Keratinocyte (primary cell): ENCODE results near the gene ZNF738. TPM values are rescaled to one million over a fixed set of nuclear protein-coding genes. Genes with fewer than 3 reads are reported as not detected.
"Not testable (repeated sequence)": the region's sequence is repeated elsewhere in the genome, so short reads cannot be mapped to it uniquely, and the experiment has no call there.

ENCODE experiments used
- DNase-seq: peaks from one replicate; pipeline ENCODE4 v3.0.0-alpha.2; 2011; ENCODE audit warnings: low read depth, missing footprints, low spot score
- FAIRE-seq: peaks from 2 replicates; lab custom pipeline; 2011; peaks lifted over from hg19 to GRCh38; lab: Jason Lieb, UNC
- H2AFZ ChIP-seq: 2 replicates; pipeline ENCODE4 v1.6.0; 2012; ENCODE audit warnings: low read length, control low read depth, inconsistent platforms; ENCODE audit not compliant: control insufficient read depth
- H3K27ac ChIP-seq: 2 replicates; pipeline ENCODE4 v1.5.1; 2011; ENCODE audit warnings: low read length; ENCODE audit not compliant: control insufficient read depth, insufficient read depth
- H3K27me3 ChIP-seq: 3 replicates; pipeline ENCODE4 v1.6.0; 2011; ENCODE audit warnings: low read length; ENCODE audit not compliant: control insufficient read depth, insufficient read depth; ENCODE audit errors: extremely low read depth
- H3K36me3 ChIP-seq, 2 experiments: 2 replicates in 1 of 2; 3 replicates in 1 of 2; pipeline ENCODE4 v1.5.1; 2011; ENCODE audit warnings: low read length in 2 of 2, mild to moderate bottlenecking in 1 of 2; ENCODE audit not compliant: control insufficient read depth in 2 of 2, insufficient read depth in 2 of 2; ENCODE audit errors: extremely low read depth in 1 of 2
- H3K4me1 ChIP-seq: 3 replicates; pipeline ENCODE4 v1.5.1; 2011; ENCODE audit warnings: low read length; ENCODE audit not compliant: control insufficient read depth, insufficient read depth; ENCODE audit errors: extremely low read depth
- H3K4me2 ChIP-seq: 3 replicates; pipeline ENCODE4 v1.6.0; 2011; ENCODE audit warnings: low read depth, low read length; ENCODE audit not compliant: control insufficient read depth, insufficient read depth; ENCODE audit errors: extremely low read depth
- H3K4me3 ChIP-seq, 3 experiments: fragments of 200-600 bp in 1 of 3; sonication (generic) in 1 of 3; 2 replicates in 2 of 3; 3 replicates in 1 of 3; pipeline ENCODE4 v1.5.1; 2011 to 2016; ENCODE audit warnings: low read length in 3 of 3, mild to moderate bottlenecking in 3 of 3, control low read depth in 2 of 3, inconsistent platforms in 1 of 3, low read depth in 1 of 3, mixed read lengths in 1 of 3, mixed run types in 1 of 3, moderate library complexity in 1 of 3; ENCODE audit not compliant: control insufficient read depth in 2 of 3, insufficient read depth in 2 of 3; ENCODE audit errors: extremely low read depth in 1 of 3
- H3K79me2 ChIP-seq: 2 replicates; pipeline ENCODE4 v1.6.0; 2012; ENCODE audit warnings: low read length; ENCODE audit not compliant: control insufficient read depth, insufficient read depth
- H3K9ac ChIP-seq: 3 replicates; pipeline ENCODE4 v1.6.0; 2011; ENCODE audit warnings: low read length; ENCODE audit not compliant: control insufficient read depth, insufficient read depth; ENCODE audit errors: extremely low read depth
- H3K9me1 ChIP-seq: 3 replicates; pipeline ENCODE4 v1.6.0; 2011; ENCODE audit warnings: low read length; ENCODE audit not compliant: control insufficient read depth, insufficient read depth; ENCODE audit errors: extremely low read depth
- H3K9me3 ChIP-seq: 2 replicates; pipeline ENCODE4 v1.5.1; 2012; ENCODE audit warnings: low read depth, low read length; ENCODE audit not compliant: control insufficient read depth
- H4K20me1 ChIP-seq: 3 replicates; pipeline ENCODE4 v1.6.0; 2011; ENCODE audit warnings: low read length; ENCODE audit not compliant: control insufficient read depth, insufficient read depth; ENCODE audit errors: extremely low read depth
- CTCF ChIP-seq, 3 experiments: IDR thresholded peaks in 1 of 3; conservative IDR thresholded peaks in 1 of 3; optimal IDR thresholded peaks in 1 of 3; 2 replicates in 2 of 3; 3 replicates in 1 of 3; pipeline versions ENCODE3 to v1.5.1; 2011; ENCODE audit warnings: low read length in 3 of 3, mild to moderate bottlenecking in 3 of 3, moderate library complexity in 2 of 3, control low read depth in 1 of 3, inconsistent platforms in 1 of 3; ENCODE audit not compliant: insufficient read depth in 2 of 3; ENCODE audit errors: extremely low read depth in 1 of 3
- EZH2 ChIP-seq: IDR thresholded peaks from one replicate; pipeline ENCODE4 v1.6.1; 2012; ENCODE audit warnings: inconsistent platforms, mild to moderate bottlenecking, low read length, moderate library complexity
- dilution Hi-C: fragments of 300-500 bp; cut with MboI; formaldehyde crosslinking; loops from one replicate; pipeline ENCODE4 v1.7.0; 2020; ENCODE audit warnings: low sequenced_read_pairs; ENCODE audit not compliant: extremely low pct_ligation_motif_present
- polyA minus RNA-seq, 3 experiments: library from RNA; depleted of rRNA, polyadenylated mRNA; stranded (reverse); fragments of >200 nt; gene quantifications; 1 replicate in 1 of 3; 2 replicates in 1 of 3; 3 replicates in 1 of 3; pipeline ENCODE4 v1.2.3, GENCODE V29; 2011
- polyA plus RNA-seq, 5 experiments: library from polyadenylated mRNA; depleted of rRNA in 3 of 5; stranded (reverse) in 3 of 5; stranded (forward) in 1 of 5; unstranded in 1 of 5; fragments of >200 nt; gene quantifications; 1 replicate in 1 of 5; 2 replicates in 3 of 5; 3 replicates in 1 of 5; pipeline versions ENCODE4 v1.2.1 to v1.2.3, GENCODE V29; 2011 to 2012; ENCODE audit warnings: missing spikeins in 2 of 5, low read depth in 1 of 5, low replicate concordance in 1 of 5

The ZNF738 gene
- 5.8 to 8.9 TPM (median 6.7 TPM) in 3 replicates for polyA plus RNA-seq
- polyA plus RNA-seq (2011; ENCODE audit: low read depth): 1.0 TPM
- 4.3 and 5.3 TPM in 2 replicates for polyA plus RNA-seq (2011; cell fraction: cytosol; rRNA removed)
- polyA plus RNA-seq (2011; cell fraction: nucleus; rRNA removed): 16.5 and 20.7 TPM in 2 replicates
- 1.6 and 3.3 TPM in 2 replicates for polyA plus RNA-seq (2012; ENCODE audit: low replicate concordance)
- 1.0 to 4.8 TPM (median 2.8 TPM) in 3 replicates for polyA minus RNA-seq
- polyA minus RNA-seq (2011; cell fraction: cytosol; rRNA and poly(A)+ RNA removed): 3.5 TPM
- polyA minus RNA-seq (2011; cell fraction: nucleus; rRNA and poly(A)+ RNA removed): 3.3 and 6.1 TPM in 2 replicates

- H3K4me2 ChIP-seq: peak within 1 kb of the TSS; percentile 71
- DNase-seq (peak; percentile 52), FAIRE-seq (peak; percentile 81)
- peak within 1 kb of the TSS; percentile 98 for H2AFZ ChIP-seq
- H3K9me1 ChIP-seq: no peaks in the 10 kb centered on the region
- peaks cover 9% of the 10 kb centered on the region for H3K79me2 ChIP-seq
- peaks cover 3% of the 10 kb centered on the region in 2 experiments for H3K36me3 ChIP-seq
- TF ChIP-seq CTCF (optimal IDR thresholded peaks at IDR 0.05 in 1 of 3, IDR thresholded peaks at IDR 0.05 in 1 of 3, conservative IDR thresholded peaks at IDR 0.05 in 1 of 3; ENCODE audit: extremely low read depth in 1 of 3, insufficient read depth in 2 of 3, low read length in 3 of 3) (no peak), EZH2 (no peak)
- no peaks in the 10 kb centered on the region for H4K20me1 ChIP-seq
- H3K27ac ChIP-seq: peak within 1 kb of the TSS; percentile 75
- H3K9ac ChIP-seq: peak within 1 kb of the TSS; percentile 83
- peak within 1 kb of the TSS; percentile 80 to 93 (median 88) for H3K4me3 ChIP-seq
- dilution Hi-C loops: no loop called here
- H3K27me3 ChIP-seq: no peaks in the 10 kb centered on the region
- no peaks in the 10 kb centered on the region for H3K4me1 ChIP-seq
- H3K9me3 ChIP-seq: no peaks in the 10 kb centered on the region
Observed at GRCh38 chr19:21358768-21359451, at the start of gene ZNF738. Gene ZNF738, plus strand, starts transcription at chr19:21359000. Its CDS starts 141 bp downstream, at chr19:21359141.

- H2AFZ ChIP-seq, dilution Hi-C loops, FAIRE-seq, DNase-seq, H4K20me1 ChIP-seq, H3K9me3 ChIP-seq, H3K4me2 ChIP-seq, H3K27me3 ChIP-seq, H3K9me1 ChIP-seq, H3K4me3 ChIP-seq, H3K36me3 ChIP-seq, H3K4me1 ChIP-seq, H3K9ac ChIP-seq, H3K27ac ChIP-seq: not testable (repeated sequence)
- peaks cover 30% of the 10 kb centered on the region for H3K79me2 ChIP-seq
Observed at GRCh38 chr19:21312807-21313206, 46.0 kb upstream of the ZNF738 start.
